ENCODE data around the gene SMIM1.

The SMIM1 gene

GRCh38 chr1:3727042-3727824 is 45.3 kb upstream of the SMIM1 start:
- no peak overlapping the region for H3K4me3 ChIP-seq (ENCODE audit: low read length in 2 of 2)
- peak overlapping the region; percentile 90 for H2AK5ac ChIP-seq (ENCODE audit: low read depth, low read length)
- no peak overlapping the region for H3K4me2 ChIP-seq (ENCODE audit: insufficient read depth, low read length, poor library complexity, severe bottlenecking)
- H3K18ac ChIP-seq (ENCODE audit: low read length) = peak overlapping the region; percentile 87
- H3K4me1 ChIP-seq (ENCODE audit: control insufficient read depth in 2 of 2, insufficient read depth in 1 of 2, low read depth in 1 of 2, low read length in 2 of 2) = peaks cover 9 to 11% of the 10 kb centered on the region in 2 donors
- no peaks in the 10 kb centered on the region for H3K36me3 ChIP-seq (replicated peaks in 1 of 2; ENCODE audit: control insufficient read depth in 2 of 2, insufficient read depth in 2 of 2, low read length in 2 of 2)
- H3K23ac ChIP-seq (ENCODE audit: low read depth, low read length, poor library complexity) = peak overlapping the region; percentile 96
- H3K79me1 ChIP-seq (ENCODE audit: low read depth, low read length) = peaks cover 2% of the 10 kb centered on the region
- peak overlapping the region; percentile 89 for H3K14ac ChIP-seq (ENCODE audit: low read length)
- no peak overlapping the region for H2BK120ac ChIP-seq (ENCODE audit: low read depth, low read length)
- WGBS, 2 donors (ENCODE audit: extremely low coverage in 2 of 2, insufficient read length in 2 of 2, insufficient replicate concordance in 1 of 2) = no CpG with 5 or more reads among the region's 37 CpGs
- H2AFZ ChIP-seq (ENCODE audit: low read length) = no peak overlapping the region
- peak overlapping the region; percentile 3 for H2BK12ac ChIP-seq (ENCODE audit: low read length)
- no peak overlapping the region for H2BK5ac ChIP-seq (ENCODE audit: low read length)
- peak overlapping the region; percentile 70 for H3K9ac ChIP-seq (ENCODE audit: low read depth, low read length, poor library complexity)
- H3K9me3 ChIP-seq (replicated peaks in 1 of 2; ENCODE audit: control insufficient read depth in 2 of 2, insufficient read depth in 1 of 2, low read depth in 1 of 2, low read length in 2 of 2) = no peaks in the 10 kb centered on the region
- DNase-seq (ENCODE audit: low spot score) = no peak
- no peak overlapping the region for H3K27ac ChIP-seq (replicated peaks; ENCODE audit: low read length)
- peak overlapping the region; percentile 26 for H2BK15ac ChIP-seq (ENCODE audit: low read length)
- H4K8ac ChIP-seq (ENCODE audit: low read depth, low read length) = no peak overlapping the region
- H4K91ac ChIP-seq (ENCODE audit: low read depth, low read length, poor library complexity) = peak overlapping the region; percentile 72
- peak overlapping the region; percentile 66 for H3K4ac ChIP-seq (ENCODE audit: low read length)
- H3K27me3 ChIP-seq (ENCODE audit: control insufficient read depth in 3 of 3, insufficient read depth in 3 of 3, low read depth in 1 of 3, low read length in 3 of 3) = peaks cover 0 to 5% (median 0%) of the 10 kb centered on the region in 3 experiments

GRCh38 chr1:3727825-3728776 is 44.4 kb upstream of the SMIM1 start:
- H4K8ac ChIP-seq (ENCODE audit: low read depth, low read length) = no peak overlapping the region
- H3K14ac ChIP-seq (ENCODE audit: low read length) = peak overlapping the region; percentile 71
- DNase-seq (ENCODE audit: low spot score) = no peak
- peak overlapping the region; percentile 64 for H2BK15ac ChIP-seq (ENCODE audit: low read length)
- H3K27me3 ChIP-seq (ENCODE audit: control insufficient read depth in 3 of 3, insufficient read depth in 3 of 3, low read depth in 1 of 3, low read length in 3 of 3) = peaks cover 0 to 5% (median 0%) of the 10 kb centered on the region in 3 experiments
- H3K9me3 ChIP-seq (replicated peaks in 1 of 2; ENCODE audit: control insufficient read depth in 2 of 2, insufficient read depth in 1 of 2, low read depth in 1 of 2, low read length in 2 of 2) = no peaks in the 10 kb centered on the region
- H4K91ac ChIP-seq (ENCODE audit: low read depth, low read length, poor library complexity) = peak overlapping the region; percentile 72
- H3K23ac ChIP-seq (ENCODE audit: low read depth, low read length, poor library complexity) = peak overlapping the region; percentile 96
- H3K4ac ChIP-seq (ENCODE audit: low read length) = no peak overlapping the region
- H3K4me1 ChIP-seq (ENCODE audit: control insufficient read depth in 2 of 2, insufficient read depth in 1 of 2, low read depth in 1 of 2, low read length in 2 of 2) = peaks cover 12 to 18% of the 10 kb centered on the region in 2 donors
- no peak overlapping the region for H2BK120ac ChIP-seq (ENCODE audit: low read depth, low read length)
- no peak overlapping the region for H3K4me3 ChIP-seq (ENCODE audit: low read length in 2 of 2)
- H3K36me3 ChIP-seq (replicated peaks in 1 of 2; ENCODE audit: control insufficient read depth in 2 of 2, insufficient read depth in 2 of 2, low read length in 2 of 2) = no peaks in the 10 kb centered on the region
- H3K9ac ChIP-seq (ENCODE audit: low read depth, low read length, poor library complexity) = peak overlapping the region; percentile 70
- peaks cover 4% of the 10 kb centered on the region for H3K79me1 ChIP-seq (ENCODE audit: low read depth, low read length)
- no peak overlapping the region for H3K4me2 ChIP-seq (ENCODE audit: insufficient read depth, low read length, poor library complexity, severe bottlenecking)
- no peak overlapping the region for H3K27ac ChIP-seq (replicated peaks; ENCODE audit: low read length)
- H2AFZ ChIP-seq (ENCODE audit: low read length) = no peak overlapping the region
- WGBS, 2 donors (ENCODE audit: extremely low coverage in 2 of 2, insufficient read length in 2 of 2, insufficient replicate concordance in 1 of 2) = no CpG with 5 or more reads among the region's 31 CpGs
- H2AK5ac ChIP-seq (ENCODE audit: low read depth, low read length) = peak overlapping the region; percentile 21
- H2BK5ac ChIP-seq (ENCODE audit: low read length) = no peak overlapping the region
- H2BK12ac ChIP-seq (ENCODE audit: low read length) = no peak overlapping the region
- peak overlapping the region; percentile 76 for H3K18ac ChIP-seq (ENCODE audit: low read length)

GRCh38 chr1:3729594-3730542 is 42.7 kb upstream of the SMIM1 start:
- no CpG with 5 or more reads among the region's 32 CpGs for WGBS, 2 donors (ENCODE audit: extremely low coverage in 2 of 2, insufficient read length in 2 of 2, insufficient replicate concordance in 1 of 2)
- Histone ChIP-seq H2BK120ac (ENCODE audit: low read depth, low read length) (no peak overlapping the region), H3K4ac (ENCODE audit: low read length) (no peak overlapping the region), H3K9ac (ENCODE audit: low read depth, low read length, poor library complexity) (no peak overlapping the region), H2BK5ac (ENCODE audit: low read length) (no peak overlapping the region), H3K18ac (ENCODE audit: low read length) (no peak overlapping the region), H3K27ac (replicated peaks; ENCODE audit: low read length) (no peak overlapping the region), H3K79me1 (ENCODE audit: low read depth, low read length) (peaks cover 4% of the 10 kb centered on the region), H3K4me3 (ENCODE audit: low read length in 2 of 2) (no peak overlapping the region), H2AFZ (ENCODE audit: low read length) (no peak overlapping the region), H4K91ac (ENCODE audit: low read depth, low read length, poor library complexity) (no peak overlapping the region), H4K8ac (ENCODE audit: low read depth, low read length) (no peak overlapping the region), H2BK12ac (ENCODE audit: low read length) (peak overlapping the region; percentile 49), H3K23ac (ENCODE audit: low read depth, low read length, poor library complexity) (peak overlapping the region; percentile 45), H3K9me3 (replicated peaks in 1 of 2; ENCODE audit: control insufficient read depth in 2 of 2, insufficient read depth in 1 of 2, low read depth in 1 of 2, low read length in 2 of 2) (no peaks in the 10 kb centered on the region), H2AK5ac (ENCODE audit: low read depth, low read length) (peak overlapping the region; percentile 88), H3K14ac (ENCODE audit: low read length) (no peak overlapping the region), H3K4me2 (ENCODE audit: insufficient read depth, low read length, poor library complexity, severe bottlenecking) (no peak overlapping the region), H3K36me3 (replicated peaks in 1 of 2; ENCODE audit: control insufficient read depth in 2 of 2, insufficient read depth in 2 of 2, low read length in 2 of 2) (peaks cover 2 to 10% of the 10 kb centered on the region in 2 donors), H3K27me3 (ENCODE audit: control insufficient read depth in 3 of 3, insufficient read depth in 3 of 3, low read depth in 1 of 3, low read length in 3 of 3) (peaks cover 0 to 5% (median 0%) of the 10 kb centered on the region in 3 experiments), H2BK15ac (ENCODE audit: low read length) (no peak overlapping the region), H3K4me1 (ENCODE audit: control insufficient read depth in 2 of 2, insufficient read depth in 1 of 2, low read depth in 1 of 2, low read length in 2 of 2) (peaks cover 13 to 18% of the 10 kb centered on the region in 2 donors)
- DNase-seq (ENCODE audit: low spot score) = no peak

Measured in neuronal stem cell (in vitro differentiated cells).